Activated B cell treated with CpG ODN at 0.5 μM for 24 hours (primary cell): ENCODE data around the gene CAMKMT. TPM values are rescaled to one million over a fixed set of nuclear protein-coding genes. Genes with fewer than 3 reads are reported as not detected.

Experiments used
- ATAC-seq: fragments of 200-7000 bp; cut with Tn5 transposase; one replicate; pipeline ENCODE4 v1.10.0; 2021; ENCODE audit warnings: low read depth, mild to moderate bottlenecking, moderate library complexity
- CTCF ChIA-PET: fragments of 350-600 bp; sonication (Branson Sonifier 250); formaldehyde crosslinking; loops from one replicate; lab custom pipeline; 2021; ENCODE audit warnings: antibody characterized with exemption; lab: Charles Lee
- POLR2A ChIA-PET: fragments of 350-600 bp; sonication (Branson Sonifier 250); formaldehyde crosslinking; loops from one replicate; lab custom pipeline; 2021; ENCODE audit warnings: antibody characterized with exemption; lab: Charles Lee
- DNase-seq: peaks from one replicate; pipeline ENCODE4 v3.0.0; 2022
- H3K27ac Mint-ChIP-seq: one replicate; pipeline ENCODE4 v1.8.0; 2020; ENCODE audit warnings: mixed read lengths
- H3K27me3 Mint-ChIP-seq: one replicate; pipeline ENCODE4 v1.8.0; 2021; ENCODE audit warnings: mixed read lengths
- H3K36me3 Mint-ChIP-seq: one replicate; pipeline ENCODE4 v1.8.0; 2021; ENCODE audit warnings: low read depth, mixed read lengths
- H3K4me1 Mint-ChIP-seq: one replicate; pipeline ENCODE4 v1.8.0; 2021; ENCODE audit warnings: mixed read lengths
- H3K4me3 Mint-ChIP-seq: one replicate; pipeline ENCODE4 v1.8.0; 2020; ENCODE audit warnings: mild to moderate bottlenecking, mixed read lengths
- H3K9me3 Mint-ChIP-seq: one replicate; pipeline ENCODE4 v1.8.0; 2020; ENCODE audit warnings: mixed read lengths
- CTCF ChIP-seq: fragments of 200-600 bp; IDR thresholded peaks from one replicate; pipeline ENCODE4 v1.8.0; 2022; ENCODE audit warnings: antibody characterized with exemption, mild to moderate bottlenecking
- intact Hi-C: fragments of 100-400 bp; cut with micrococcal nuclease; formaldehyde crosslinking; loops from one replicate; pipeline ENCODE4 v1.15.1; 2024
- total RNA-seq: library from RNA; stranded (reverse); gene quantifications from 2 replicates; pipeline ENCODE4 v1.2.3, GENCODE V29; 2022

CAMKMT gene
- total RNA-seq, 1 donor from 2014 or later: 21.2 TPM

- ChIA-PET POLR2A (no interaction called here), CTCF (no interaction called here)
- intact Hi-C loops: no loop called here
- Mint-ChIP-seq H3K9me3 (no peaks in the 10 kb centered on the region), H3K27ac (no peak overlapping the region), H3K36me3 (peaks cover 9% of the 10 kb centered on the region), H3K27me3 (no peaks in the 10 kb centered on the region), H3K4me3 (no peak overlapping the region), H3K4me1 (no peaks in the 10 kb centered on the region)
- DNase-seq (no peak), ATAC-seq (no peak)
- no peak for TF ChIP-seq CTCF
Measured at GRCh38 chr2:44547718-44548117, 186.0 kb downstream of the CAMKMT start.

GRCh38 chr2:44548221-44549098 lies 186.7 kb downstream of the CAMKMT start:
- ATAC-seq (no peak), DNase-seq (no peak)
- no peaks in the 10 kb centered on the region for H3K4me1 Mint-ChIP-seq
- no peaks in the 10 kb centered on the region for H3K9me3 Mint-ChIP-seq
- CTCF ChIA-PET: no interaction called here
- intact Hi-C loops: no loop called here
- no peaks in the 10 kb centered on the region for H3K27me3 Mint-ChIP-seq
- no peak for TF ChIP-seq CTCF
- no peak overlapping the region for H3K4me3 Mint-ChIP-seq
- H3K27ac Mint-ChIP-seq: no peak overlapping the region
- POLR2A ChIA-PET: no interaction called here
- peaks cover 9% of the 10 kb centered on the region for H3K36me3 Mint-ChIP-seq

GRCh38 chr2:44549099-44549471 lies 187.3 kb downstream of the CAMKMT start:
- intact Hi-C loops: no loop called here
- Mint-ChIP-seq H3K27ac (no peak overlapping the region), H3K4me1 (no peaks in the 10 kb centered on the region), H3K27me3 (no peaks in the 10 kb centered on the region), H3K36me3 (peaks cover 9% of the 10 kb centered on the region), H3K4me3 (no peak overlapping the region), H3K9me3 (no peaks in the 10 kb centered on the region)
- ChIA-PET POLR2A (no interaction called here), CTCF (no interaction called here)
- ATAC-seq (no peak), DNase-seq (no peak)
- TF ChIP-seq CTCF: no peak

- intact Hi-C loops: no loop called here
- Mint-ChIP-seq H3K4me1 (no peaks in the 10 kb centered on the region), H3K9me3 (no peaks in the 10 kb centered on the region), H3K27me3 (no peaks in the 10 kb centered on the region), H3K27ac (no peak overlapping the region), H3K4me3 (no peak overlapping the region), H3K36me3 (peaks cover 9% of the 10 kb centered on the region)
- ATAC-seq: no peak
- CTCF ChIA-PET: no interaction called here
- TF ChIP-seq CTCF: no peak
- POLR2A ChIA-PET: no interaction called here
- no peak for DNase-seq
Measured at GRCh38 chr2:44549856-44550255, 188.1 kb downstream of the CAMKMT start.

- no peaks in the 10 kb centered on the region for H3K27me3 Mint-ChIP-seq
- DNase-seq (no peak), ATAC-seq (no peak)
- H3K9me3 Mint-ChIP-seq: no peaks in the 10 kb centered on the region
- H3K27ac Mint-ChIP-seq: no peak overlapping the region
- peaks cover 9% of the 10 kb centered on the region for H3K36me3 Mint-ChIP-seq
- ChIA-PET CTCF (no interaction called here), POLR2A (no interaction called here)
- intact Hi-C loops: no loop called here
- TF ChIP-seq CTCF: no peak
- no peak overlapping the region for H3K4me3 Mint-ChIP-seq
- H3K4me1 Mint-ChIP-seq: no peaks in the 10 kb centered on the region
Measured at GRCh38 chr2:44550561-44550960, 188.8 kb downstream of the CAMKMT start.
